ENCODE measurements around the gene GM2A.

GM2A gene

DNA sequence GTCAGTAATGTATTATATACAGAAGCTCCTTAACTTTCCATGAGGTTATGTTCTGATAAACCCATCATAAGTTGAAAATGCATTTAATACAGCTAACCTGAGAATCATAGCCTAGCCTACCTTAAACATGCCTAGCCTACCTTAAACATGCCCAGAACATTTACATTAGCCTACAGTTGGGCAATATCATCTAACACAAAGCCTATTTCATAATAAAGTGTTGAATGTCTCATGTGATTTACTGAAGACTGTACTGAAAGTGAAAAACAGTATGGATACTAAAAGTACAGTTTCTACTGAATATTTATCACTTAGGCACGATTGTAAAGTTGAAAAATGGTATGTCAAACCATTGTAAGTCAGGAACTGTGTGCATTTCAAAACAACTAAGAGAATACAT lies 1.6 kb downstream of the GM2A start:
- TF ChIP-seq GATA2 (IDR thresholded peaks at IDR 0.05; ENCODE audit: low read depth, low read length) (no peak), GATA3 (IDR thresholded peaks at IDR 0.05; ENCODE audit: low read depth, low read length) (no peak)

DNA sequence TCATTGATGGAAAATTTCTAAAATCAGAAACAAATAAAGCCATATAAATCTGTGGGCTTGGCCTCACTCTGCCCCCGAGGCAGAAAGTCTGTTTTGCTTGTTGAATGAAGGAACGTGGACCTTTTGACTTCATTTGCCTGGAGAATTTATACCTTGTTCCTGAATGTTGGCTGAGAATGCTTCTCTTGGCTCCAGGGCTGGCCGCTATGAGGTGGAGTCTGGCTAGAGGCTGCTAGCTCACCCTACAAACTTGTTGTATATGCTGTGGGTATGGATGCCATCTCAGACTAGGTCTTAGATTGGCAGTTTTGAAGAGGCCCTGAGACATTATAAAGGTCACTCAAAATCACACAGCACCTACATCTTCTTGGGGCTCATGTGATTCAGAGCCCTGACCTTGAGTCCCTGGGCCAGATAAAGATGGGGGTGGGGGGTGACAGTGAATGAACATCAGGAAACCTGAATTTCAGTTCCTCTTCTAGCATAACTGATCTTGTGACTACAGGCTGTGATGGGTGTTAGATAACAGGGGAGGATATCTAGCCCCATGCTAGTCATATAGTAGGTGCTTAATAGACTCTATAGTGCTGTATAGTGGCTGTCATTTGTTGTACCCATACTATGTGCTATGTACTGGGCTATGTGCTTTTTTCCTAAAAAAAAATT lies 2.8 kb downstream of the GM2A start:
- TF ChIP-seq GATA2 (IDR thresholded peaks at IDR 0.05; ENCODE audit: low read depth, low read length) (no peak), GATA3 (IDR thresholded peaks at IDR 0.05; ENCODE audit: low read depth, low read length) (no peak)

DNA sequence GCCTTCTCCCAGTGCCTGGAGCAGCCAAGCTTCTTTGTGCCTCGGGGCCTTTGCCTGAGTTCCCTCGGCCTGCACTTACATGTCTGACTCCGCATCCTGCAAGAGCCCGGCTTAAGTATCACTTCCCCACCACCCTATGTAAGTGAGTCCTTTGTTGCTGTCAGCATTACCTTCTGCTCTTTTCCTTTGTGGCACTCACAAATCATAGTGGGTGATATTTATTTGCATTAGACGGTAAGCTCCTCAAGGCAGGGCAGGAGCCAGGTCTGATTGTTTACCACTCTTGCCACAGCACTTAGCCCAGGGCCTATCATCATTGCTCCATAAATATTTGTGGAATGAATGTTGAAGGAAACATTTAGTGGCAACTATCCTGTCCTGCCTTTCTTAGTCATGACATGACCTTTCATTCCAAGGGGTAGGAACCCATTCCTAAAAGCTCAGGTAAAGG lies 4.8 kb downstream of the GM2A start:
- TF ChIP-seq GATA2 (IDR thresholded peaks at IDR 0.05; ENCODE audit: low read depth, low read length) (no peak), GATA3 (IDR thresholded peaks at IDR 0.05; ENCODE audit: low read depth, low read length) (no peak)

DNA sequence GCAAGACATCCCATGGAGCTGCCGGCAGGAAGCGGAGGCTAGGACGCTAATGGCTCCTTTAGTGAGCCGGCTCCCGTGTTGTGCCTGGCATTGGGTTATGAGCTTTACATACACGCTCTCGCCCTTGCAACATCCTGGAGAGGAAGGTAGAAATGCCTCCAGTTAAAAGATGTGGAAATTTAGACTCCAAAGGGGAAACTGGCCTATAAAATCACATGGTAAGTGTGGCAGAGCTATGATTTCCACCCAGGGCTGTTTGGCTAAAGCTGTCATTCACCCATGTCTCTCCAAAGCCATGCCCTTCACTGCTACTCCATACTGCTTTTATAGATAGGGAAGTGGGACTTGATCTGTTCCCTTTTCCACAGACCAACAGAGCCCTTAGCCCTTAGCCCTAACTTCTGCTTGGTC lies 5.2 kb downstream of the GM2A start:
- no peak for TF ChIP-seq GATA3 (IDR thresholded peaks at IDR 0.05; ENCODE audit: low read depth, low read length)
- no peak for TF ChIP-seq GATA2 (IDR thresholded peaks at IDR 0.05; ENCODE audit: low read depth, low read length)

DNA sequence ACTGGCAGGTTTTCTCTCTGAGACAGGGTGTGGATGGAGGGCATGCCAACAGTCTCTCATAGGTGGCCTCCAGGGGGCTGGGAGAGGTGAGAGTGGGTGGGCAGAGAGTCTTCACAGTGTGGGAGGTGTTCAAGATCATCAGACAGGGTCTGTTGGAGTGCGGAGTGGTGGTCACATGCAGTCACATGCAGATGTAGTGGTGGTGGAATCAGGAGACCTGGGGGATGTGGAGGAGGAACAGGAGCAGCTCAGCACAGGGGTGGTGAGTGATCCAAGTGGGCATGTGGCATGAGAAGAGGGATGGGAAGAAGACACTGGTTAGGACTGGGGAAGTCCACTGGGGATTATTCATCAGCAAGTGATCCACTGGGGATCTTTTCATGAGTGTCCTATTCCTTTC lies 5.8 kb downstream of the GM2A start:
- TF ChIP-seq GATA2 (IDR thresholded peaks at IDR 0.05; ENCODE audit: low read depth, low read length) = no peak
- no peak for TF ChIP-seq GATA3 (IDR thresholded peaks at IDR 0.05; ENCODE audit: low read depth, low read length)

DNA sequence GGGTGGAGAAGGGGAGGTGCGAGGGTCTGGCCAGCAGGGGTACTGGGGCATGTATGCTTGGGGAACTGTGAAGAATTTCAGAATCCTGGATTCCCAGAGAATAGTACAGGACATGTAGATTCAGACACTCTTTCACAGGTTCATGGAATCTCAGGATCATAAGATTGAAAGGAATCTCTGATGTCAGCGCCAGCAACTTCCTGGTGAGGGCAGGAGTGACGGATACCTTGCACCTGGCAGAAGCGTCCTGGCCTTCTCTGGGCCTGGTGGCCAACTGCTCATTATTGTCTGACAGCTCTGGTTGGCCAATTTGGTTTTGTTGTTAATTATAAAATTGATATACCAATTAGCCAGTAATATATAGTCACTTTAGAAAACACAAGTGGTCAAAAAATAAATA lies 6.9 kb downstream of the GM2A start:
- no peak for TF ChIP-seq GATA3 (IDR thresholded peaks at IDR 0.05; ENCODE audit: low read depth, low read length)
- no peak for TF ChIP-seq GATA2 (IDR thresholded peaks at IDR 0.05; ENCODE audit: low read depth, low read length)

DNA sequence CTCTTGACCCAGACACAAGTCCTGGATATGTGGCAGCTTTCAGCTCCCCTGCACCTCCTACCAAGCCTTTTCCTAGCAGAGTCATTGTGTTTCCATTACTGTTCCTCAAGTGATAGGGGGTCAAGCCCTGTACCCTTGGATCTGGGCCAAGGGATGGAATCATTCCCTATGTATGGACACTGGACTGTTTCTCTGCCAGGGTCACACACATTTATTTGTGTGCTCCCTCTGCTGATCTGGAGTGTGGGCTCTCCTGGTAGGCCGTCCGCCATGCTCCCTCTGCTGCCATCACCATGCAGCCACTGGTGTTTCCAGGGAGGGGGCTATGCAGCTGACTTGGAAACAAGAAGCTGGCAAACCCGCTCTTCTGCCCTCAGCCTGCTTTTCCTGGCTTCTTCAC lies 9.5 kb downstream of the GM2A start:
- TF ChIP-seq GATA2 (IDR thresholded peaks at IDR 0.05; ENCODE audit: low read depth, low read length) (no peak), GATA3 (IDR thresholded peaks at IDR 0.05; ENCODE audit: low read depth, low read length) (no peak)

DNA sequence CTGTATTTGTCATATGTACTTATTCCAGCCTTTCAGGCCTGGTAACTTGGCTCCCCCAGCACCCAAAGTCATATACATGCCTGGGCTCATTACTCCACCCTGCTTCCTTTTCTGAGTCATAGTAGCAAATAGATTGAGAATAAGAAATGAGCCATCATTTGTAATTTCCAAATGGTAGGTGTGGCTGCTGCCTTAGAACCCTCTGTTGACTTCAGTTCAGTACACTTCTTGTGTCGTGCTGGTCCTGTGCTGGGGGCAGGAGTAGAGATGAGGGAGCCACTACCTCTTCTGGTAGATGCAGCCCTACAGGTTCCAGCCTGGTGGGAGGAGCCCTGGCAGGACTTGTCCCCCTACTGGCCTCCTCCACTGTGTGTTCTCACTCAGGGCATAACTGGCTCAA lies 11.1 kb downstream of the GM2A start:
- TF ChIP-seq GATA3 (IDR thresholded peaks at IDR 0.05; ENCODE audit: low read depth, low read length) (no peak), GATA2 (IDR thresholded peaks at IDR 0.05; ENCODE audit: low read depth, low read length) (no peak)

DNA sequence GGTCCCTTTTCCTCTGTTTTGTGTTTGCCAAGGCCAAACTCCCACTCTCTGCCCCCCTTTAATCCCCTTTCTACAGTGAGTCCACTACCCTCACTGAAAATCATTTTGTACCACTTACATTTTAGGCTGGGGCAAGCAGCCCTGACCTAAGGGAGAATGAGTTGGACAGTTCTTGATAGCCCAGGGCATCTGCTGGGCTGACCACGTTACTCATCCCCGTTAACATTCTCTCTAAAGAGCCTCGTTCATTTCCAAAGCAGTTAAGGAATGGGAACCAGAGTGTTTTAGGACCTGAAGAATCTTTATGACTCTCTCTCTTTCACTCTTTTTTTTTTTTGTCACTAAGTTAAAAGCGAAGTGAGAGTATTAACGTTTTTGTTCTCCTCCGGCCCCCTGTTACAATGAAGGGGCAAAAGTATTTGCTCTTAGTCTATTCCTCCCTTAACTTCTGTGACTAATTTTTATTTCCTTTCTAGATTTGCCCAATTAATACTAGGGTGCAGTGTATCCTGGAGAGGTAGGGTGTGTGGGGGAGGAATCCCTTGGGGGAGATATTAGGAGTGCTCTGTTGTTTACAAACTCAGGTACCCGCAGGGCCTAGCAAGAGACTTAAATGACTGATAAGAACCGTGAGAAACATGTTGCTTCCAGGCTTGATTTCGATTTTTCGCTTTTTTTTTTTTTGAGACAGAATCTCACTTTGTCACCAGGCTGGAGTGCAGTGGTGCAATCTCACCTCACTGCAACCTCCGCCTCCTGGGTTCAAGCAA lies 14.7 kb downstream of the GM2A start:
- TF ChIP-seq GATA2 (IDR thresholded peaks at IDR 0.05; ENCODE audit: low read depth, low read length) (no peak), GATA3 (IDR thresholded peaks at IDR 0.05; ENCODE audit: low read depth, low read length) (no peak)

DNA sequence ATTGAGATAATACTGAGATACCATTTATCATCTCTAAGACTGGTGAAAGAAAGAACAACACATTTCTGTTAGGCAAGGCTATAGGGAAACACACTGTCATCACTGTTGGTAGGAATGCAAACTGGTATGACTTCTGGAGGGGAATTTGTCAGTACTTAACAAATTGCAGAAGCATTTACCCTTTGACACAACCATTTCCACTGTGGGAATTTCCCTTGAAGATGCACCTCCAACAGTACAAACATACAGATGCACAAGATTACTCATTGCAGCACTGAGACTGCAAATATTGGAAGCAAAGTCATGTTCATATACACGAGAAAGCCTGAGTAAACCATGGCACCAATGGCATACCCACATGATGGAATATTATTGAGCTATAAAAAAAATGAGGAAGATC lies 17.6 kb downstream of the GM2A start:
- no peak for TF ChIP-seq GATA2 (IDR thresholded peaks at IDR 0.05; ENCODE audit: low read depth, low read length)
- TF ChIP-seq GATA3 (IDR thresholded peaks at IDR 0.05; ENCODE audit: low read depth, low read length) = no peak

DNA sequence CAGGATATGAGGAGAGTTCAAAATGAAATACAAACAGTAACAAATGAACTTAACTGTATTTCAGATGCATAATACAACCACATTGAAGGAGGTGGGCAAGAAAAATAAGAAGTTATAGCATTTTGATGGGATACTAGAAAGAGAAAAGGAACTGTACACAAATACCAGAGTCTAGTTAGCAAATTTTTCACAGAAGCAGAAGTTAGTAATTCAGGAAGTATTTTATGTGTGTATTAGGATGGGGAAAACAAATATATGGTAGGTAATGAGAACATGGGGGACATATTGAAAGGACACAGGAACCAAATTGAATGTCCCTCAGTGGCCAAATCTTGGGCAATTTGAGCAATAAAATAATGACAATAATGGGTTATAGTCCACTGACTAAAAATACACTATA lies 18.4 kb downstream of the GM2A start:
- no peak for TF ChIP-seq GATA2 (IDR thresholded peaks at IDR 0.05; ENCODE audit: low read depth, low read length)
- TF ChIP-seq GATA3 (IDR thresholded peaks at IDR 0.05; ENCODE audit: low read depth, low read length) = no peak

DNA sequence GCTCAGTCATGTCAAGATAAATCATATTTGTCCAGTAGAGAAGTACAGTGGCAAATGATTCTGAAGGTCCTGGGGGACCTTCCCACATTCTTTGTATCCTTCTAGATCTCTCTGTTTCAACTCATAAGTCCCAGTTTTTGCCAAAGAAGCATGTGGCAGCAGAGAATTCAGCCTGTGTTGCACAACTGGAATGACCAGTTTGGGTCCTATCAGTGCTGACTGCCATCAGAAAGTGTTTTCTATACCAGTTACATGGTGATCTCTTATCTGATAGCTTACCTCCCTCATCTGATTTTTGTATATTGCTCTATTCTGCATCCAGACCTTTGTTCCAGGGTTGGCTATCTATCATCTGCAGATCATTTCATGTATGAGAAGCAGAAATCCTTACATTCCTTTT lies 21.7 kb downstream of the GM2A start:
- no peak for TF ChIP-seq GATA2 (IDR thresholded peaks at IDR 0.05; ENCODE audit: low read depth, low read length)
- no peak for TF ChIP-seq GATA3 (IDR thresholded peaks at IDR 0.05; ENCODE audit: low read depth, low read length)

DNA sequence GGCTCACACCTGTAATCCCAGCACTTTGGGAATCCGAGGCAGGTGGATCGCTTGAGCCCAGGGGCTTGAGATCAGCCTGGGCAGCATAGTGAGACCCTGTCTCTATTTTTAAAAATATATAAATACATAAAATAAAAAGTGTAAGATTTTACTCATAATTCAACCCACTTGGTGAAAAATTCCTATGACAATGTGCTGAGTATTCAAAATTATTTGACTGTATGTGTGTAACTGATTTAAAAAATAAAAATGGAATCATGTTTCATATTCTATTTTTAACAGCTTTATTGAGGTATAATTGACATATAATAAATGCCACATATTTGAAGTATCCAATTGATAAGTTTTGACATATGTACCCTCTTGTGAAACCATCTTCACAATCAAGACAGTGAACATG lies 22.8 kb downstream of the GM2A start:
- TF ChIP-seq GATA2 (IDR thresholded peaks at IDR 0.05; ENCODE audit: low read depth, low read length) (no peak), GATA3 (IDR thresholded peaks at IDR 0.05; ENCODE audit: low read depth, low read length) (no peak)

DNA sequence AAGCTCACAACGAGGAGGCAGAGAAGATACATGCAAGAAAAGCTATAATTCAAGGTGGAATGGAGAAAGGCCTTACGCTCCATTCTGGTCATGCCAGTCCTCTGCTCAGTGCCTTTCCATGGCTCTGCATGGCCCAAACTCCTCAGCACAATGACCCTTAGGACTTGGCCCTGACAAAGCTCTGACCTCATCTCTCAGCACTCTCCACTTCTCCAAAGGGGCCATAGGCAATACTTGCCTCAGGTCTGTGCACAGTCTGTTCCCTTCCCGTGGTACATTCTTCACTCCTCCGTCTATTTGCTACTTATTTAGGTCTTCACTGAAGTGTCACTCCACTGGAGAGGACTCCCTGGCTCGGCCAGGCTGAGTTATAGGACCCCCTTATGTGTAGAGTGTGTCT lies 25.9 kb downstream of the GM2A start:
- TF ChIP-seq GATA3 (IDR thresholded peaks at IDR 0.05; ENCODE audit: low read depth, low read length) (no peak), GATA2 (IDR thresholded peaks at IDR 0.05; ENCODE audit: low read depth, low read length) (no peak)

DNA sequence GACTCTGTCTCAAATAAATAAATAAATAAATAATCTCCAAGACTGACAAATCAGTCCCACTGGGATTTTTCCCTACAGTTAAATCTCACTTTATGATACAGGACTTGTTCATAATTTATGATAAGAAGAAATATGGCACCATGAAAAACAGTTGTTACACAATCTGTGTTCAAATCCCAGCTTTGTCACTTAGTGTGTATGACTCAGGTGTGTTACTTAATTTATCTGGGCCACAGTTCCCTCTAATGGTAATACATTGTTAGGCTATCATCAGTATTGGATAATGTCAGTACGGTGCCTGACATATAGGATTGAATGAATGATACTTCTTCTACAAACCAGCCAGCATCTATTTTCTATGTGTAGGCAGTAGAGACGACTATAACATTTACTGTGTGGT lies 27.5 kb downstream of the GM2A start:
- TF ChIP-seq GATA2 (IDR thresholded peaks at IDR 0.05; ENCODE audit: low read depth, low read length) (no peak), GATA3 (IDR thresholded peaks at IDR 0.05; ENCODE audit: low read depth, low read length) (no peak)
